ENCODE data around the gene RIC8A.
"Not testable (repeated sequence)": the region's sequence is repeated elsewhere in the genome, so short reads cannot be mapped to it uniquely, and the experiment has no call there.

- not testable (repeated sequence) for TF ChIP-seq POLR2A (conservative IDR thresholded peaks at IDR 0.05); RBM39 (optimal IDR thresholded peaks at IDR 0.05; ENCODE audit: low read depth, low read length); BRF1 (IDR thresholded peaks at IDR 0.05; ENCODE audit: borderline replicate concordance, extremely low read depth, insufficient read length)
- TF ChIP-seq HMBOX1 (IDR thresholded peaks at IDR 0.05), result peak; percentile 71
- TF ChIP-seq, protein P1, sequence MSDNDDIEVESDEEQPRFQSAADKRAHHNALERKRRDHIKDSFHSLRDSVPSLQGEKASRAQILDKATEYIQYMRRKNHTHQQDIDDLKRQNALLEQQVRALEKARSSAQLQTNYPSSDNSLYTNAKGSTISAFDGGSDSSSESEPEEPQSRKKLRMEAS (CRISPR knock-in tag; IDR thresholded peaks at IDR 0.05), result not testable (repeated sequence)
These were observed 13.2 kb downstream of the RIC8A start for GRCh38 chr11:220641-221215.
